Measurements from ENCODE around the gene KIF3B.
A peak's percentile ranks its signal among the peaks of the same experiment; 100 is the strongest.
"Not testable (repeated sequence)": the region's sequence is repeated elsewhere in the genome, so short reads cannot be mapped to it uniquely, and the experiment has no call there.

Gene KIF3B

DNA sequence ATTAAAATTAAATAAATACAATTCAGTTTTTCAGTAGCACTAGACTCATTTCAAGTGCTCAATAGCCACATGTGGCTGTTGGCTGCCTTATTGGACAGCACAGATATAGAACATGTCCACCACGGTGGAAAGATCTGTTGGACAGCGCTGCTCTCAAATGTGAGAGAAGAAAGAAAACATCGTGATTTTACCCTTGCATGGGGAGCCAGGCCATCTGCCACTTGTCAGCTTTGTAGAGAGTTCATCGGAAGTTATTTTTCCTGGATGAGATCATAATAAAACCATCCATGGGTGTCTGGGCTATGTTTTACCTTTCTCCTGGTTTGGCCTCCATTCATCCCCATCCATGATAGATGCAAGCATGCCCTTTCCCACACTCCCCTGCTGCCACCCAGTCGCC lies 5.8 kb upstream of the KIF3B start:
- in situ Hi-C loops (cut with HindIII; ENCODE audit: low sequenced_read_pairs) = no loop called here
- no peak for DNase-seq (ENCODE audit: low read depth)
- TF ChIP-seq, protein P1, sequence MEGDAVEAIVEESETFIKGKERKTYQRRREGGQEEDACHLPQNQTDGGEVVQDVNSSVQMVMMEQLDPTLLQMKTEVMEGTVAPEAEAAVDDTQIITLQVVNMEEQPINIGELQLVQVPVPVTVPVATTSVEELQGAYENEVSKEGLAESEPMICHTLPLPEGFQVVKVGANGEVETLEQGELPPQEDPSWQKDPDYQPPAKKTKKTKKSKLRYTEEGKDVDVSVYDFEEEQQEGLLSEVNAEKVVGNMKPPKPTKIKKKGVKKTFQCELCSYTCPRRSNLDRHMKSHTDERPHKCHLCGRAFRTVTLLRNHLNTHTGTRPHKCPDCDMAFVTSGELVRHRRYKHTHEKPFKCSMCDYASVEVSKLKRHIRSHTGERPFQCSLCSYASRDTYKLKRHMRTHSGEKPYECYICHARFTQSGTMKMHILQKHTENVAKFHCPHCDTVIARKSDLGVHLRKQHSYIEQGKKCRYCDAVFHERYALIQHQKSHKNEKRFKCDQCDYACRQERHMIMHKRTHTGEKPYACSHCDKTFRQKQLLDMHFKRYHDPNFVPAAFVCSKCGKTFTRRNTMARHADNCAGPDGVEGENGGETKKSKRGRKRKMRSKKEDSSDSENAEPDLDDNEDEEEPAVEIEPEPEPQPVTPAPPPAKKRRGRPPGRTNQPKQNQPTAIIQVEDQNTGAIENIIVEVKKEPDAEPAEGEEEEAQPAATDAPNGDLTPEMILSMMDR (IDR thresholded peaks at IDR 0.05; ENCODE audit: low read depth, low read length, missing control alignments) = no peak
- no peak overlapping the region for H3K4me3 ChIP-seq (ENCODE audit: low read depth, low read length)

DNA sequence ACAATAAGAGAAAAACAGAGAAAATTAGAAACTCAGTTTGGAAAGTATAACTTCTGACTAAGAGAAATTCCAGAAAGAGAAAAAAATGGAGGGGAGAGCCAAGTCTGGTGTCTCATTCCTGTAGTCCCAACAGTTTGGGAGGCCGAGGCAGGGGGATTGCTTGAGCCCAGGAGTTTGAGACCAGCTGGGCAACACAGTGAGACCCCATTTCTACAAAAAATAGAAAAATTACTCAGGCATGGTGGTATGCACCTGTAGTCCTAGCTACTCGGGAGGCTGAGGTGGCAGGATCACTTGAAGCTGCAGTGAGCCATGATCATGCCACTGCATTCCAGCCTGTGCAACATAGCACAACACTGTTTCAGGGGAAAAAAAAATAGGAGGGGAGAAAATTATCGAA lies 3.1 kb upstream of the KIF3B start:
- H3K4me3 ChIP-seq (ENCODE audit: low read depth, low read length) = no peak overlapping the region
- TF ChIP-seq, protein P1 (IDR thresholded peaks at IDR 0.05; ENCODE audit: low read depth, low read length, missing control alignments) = no peak
- in situ Hi-C loops (cut with HindIII; ENCODE audit: low sequenced_read_pairs) = no loop called here
- no peak for DNase-seq (ENCODE audit: low read depth)

DNA sequence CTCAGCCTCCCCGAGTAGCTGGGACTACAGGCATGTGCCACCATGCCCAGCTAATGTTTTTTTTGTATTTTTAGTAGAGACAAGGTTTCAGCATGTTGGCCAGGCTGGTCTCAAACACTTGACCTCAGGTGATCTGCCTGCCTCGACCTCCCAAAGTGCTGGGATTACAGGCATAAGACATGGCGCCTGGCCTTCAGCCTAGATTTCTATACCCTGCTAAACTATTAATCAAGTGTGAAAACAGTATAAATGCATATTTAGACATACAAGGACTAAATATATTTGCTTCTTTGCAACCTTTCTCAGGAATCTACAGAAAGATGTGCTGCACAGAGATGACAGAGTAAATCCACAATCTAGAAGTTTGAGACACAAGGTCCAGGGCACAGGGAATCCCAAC lies 2.3 kb upstream of the KIF3B start:
- not testable (repeated sequence) for H3K4me3 ChIP-seq (ENCODE audit: low read depth, low read length); DNase-seq (ENCODE audit: low read depth)
- in situ Hi-C loops (cut with HindIII; ENCODE audit: low sequenced_read_pairs) = loop anchor here (5.0 kb wide), 2 partner anchors 63 to 102 kb away; no protein-coding TSS in a partner anchor

DNA sequence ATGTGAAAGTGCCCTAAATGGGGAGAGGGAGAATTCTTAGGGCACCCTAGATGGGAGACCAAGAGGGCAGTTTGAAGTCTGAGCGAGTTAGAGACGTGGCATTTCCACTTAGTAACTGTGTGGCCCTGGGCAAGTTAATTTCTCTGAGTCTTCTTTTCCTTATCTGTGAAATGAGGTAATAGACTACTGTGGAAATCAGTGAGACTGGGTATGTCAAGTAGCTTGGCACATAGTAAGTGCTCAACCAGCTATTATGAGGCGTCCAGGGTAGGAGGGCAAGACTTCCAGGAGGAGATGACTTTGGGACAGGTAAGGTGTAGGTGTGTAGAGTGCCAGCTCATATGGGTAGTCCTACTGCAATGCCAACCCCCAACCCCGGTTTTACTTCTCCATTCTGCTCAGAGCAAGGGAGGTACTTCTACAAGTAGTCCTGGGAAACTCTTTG lies 770 bp downstream of the KIF3B start:
- peak overlapping the region; percentile 94 for H3K4me3 ChIP-seq (ENCODE audit: low read depth, low read length)
- TF ChIP-seq, protein P1 (IDR thresholded peaks at IDR 0.05; ENCODE audit: low read depth, low read length, missing control alignments) = no peak
- DNase-seq (ENCODE audit: low read depth) = no peak
- in situ Hi-C loops (cut with HindIII; ENCODE audit: low sequenced_read_pairs) = loop anchor here (5.0 kb wide), 2 partner anchors 66 to 99 kb away; no protein-coding TSS in a partner anchor

DNA sequence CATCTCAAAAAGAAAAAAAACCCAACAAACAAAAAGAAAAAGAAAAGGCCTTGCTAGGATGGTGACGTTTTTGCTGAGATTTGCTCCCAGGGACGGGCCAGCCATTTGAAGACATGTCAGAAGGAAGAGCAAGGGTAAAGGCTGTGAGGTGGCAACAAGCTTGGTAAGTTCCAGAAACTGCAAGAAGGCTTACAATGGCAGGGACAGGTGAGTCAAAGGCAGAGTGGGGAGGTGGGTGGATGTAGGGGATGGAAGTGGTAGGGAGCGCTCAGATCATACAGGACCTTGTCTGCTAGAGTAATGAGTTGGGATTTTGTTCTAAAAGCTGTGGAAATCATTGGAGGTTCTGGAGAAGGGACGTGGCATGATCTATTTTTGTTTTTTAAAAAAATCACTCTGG lies 4.3 kb downstream of the KIF3B start:
- DNase-seq (ENCODE audit: low read depth) = no peak
- no peak overlapping the region for H3K4me3 ChIP-seq (ENCODE audit: low read depth, low read length)
- TF ChIP-seq, protein P1 (IDR thresholded peaks at IDR 0.05; ENCODE audit: low read depth, low read length, missing control alignments) = no peak
- in situ Hi-C loops (cut with HindIII; ENCODE audit: low sequenced_read_pairs) = loop anchor here (5.0 kb wide), 1 partner anchor 36 kb away; no protein-coding TSS in a partner anchor

DNA sequence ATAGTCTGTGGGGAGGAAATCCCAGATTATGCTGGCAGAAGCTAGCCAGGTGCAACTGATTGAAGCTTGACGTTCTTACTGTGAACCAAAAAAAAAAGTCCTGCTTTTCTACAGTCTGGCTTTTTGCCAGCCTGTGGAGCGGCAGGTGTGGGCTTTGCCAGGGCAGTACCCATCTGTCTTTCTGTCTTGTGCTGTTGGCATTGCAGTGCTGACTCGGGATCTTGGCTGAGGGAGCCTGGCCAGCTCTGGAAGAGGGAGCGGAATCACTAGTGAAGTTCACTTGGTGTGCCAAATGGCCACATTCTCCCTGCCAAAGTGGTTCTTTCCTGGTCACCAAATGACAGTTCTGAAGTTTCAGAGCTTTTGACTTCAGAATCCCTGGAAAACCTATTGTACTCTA lies 5.0 kb downstream of the KIF3B start:
- in situ Hi-C loops (cut with HindIII; ENCODE audit: low sequenced_read_pairs) = loop anchor here (5.0 kb wide), 1 partner anchor 35 kb away; no protein-coding TSS in a partner anchor
- no peak for DNase-seq (ENCODE audit: low read depth)
- TF ChIP-seq, protein P1 (IDR thresholded peaks at IDR 0.05; ENCODE audit: low read depth, low read length, missing control alignments) = no peak
- no peak overlapping the region for H3K4me3 ChIP-seq (ENCODE audit: low read depth, low read length)

DNA sequence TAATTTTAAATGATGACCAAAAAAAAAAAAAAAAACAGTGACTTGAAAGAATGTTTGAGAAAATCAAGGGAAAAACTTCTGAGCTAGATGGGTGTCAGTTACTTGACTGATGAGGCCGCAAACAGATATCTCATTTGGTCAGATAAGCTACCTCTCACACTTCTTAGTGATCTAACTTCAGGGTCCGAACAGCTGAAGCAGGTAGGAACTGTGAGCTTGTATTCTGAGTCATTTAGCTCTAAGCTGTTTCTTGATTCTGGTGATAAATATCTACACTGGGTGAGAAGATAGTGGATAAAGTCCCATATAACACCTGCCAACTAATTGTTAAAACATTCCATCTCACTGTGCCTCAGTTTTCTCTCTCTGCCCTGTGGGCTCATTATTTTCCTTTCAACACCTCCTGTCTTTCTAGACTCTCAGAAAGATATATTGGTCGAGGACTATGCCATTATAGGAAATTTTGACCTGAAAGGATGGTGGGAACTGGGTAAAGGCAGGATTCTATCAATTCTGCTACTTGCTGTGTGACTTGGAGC lies 7.7 kb downstream of the KIF3B start:
- in situ Hi-C loops (cut with HindIII; ENCODE audit: low sequenced_read_pairs) = no loop called here
- no peak for DNase-seq (ENCODE audit: low read depth)
- no peak overlapping the region for H3K4me3 ChIP-seq (ENCODE audit: low read depth, low read length)
- TF ChIP-seq, protein P1 (IDR thresholded peaks at IDR 0.05; ENCODE audit: low read depth, low read length, missing control alignments) = no peak

All from astrocyte of the cerebellum (primary cell).